Measurements from ENCODE around the gene STIL.
"Not testable (repeated sequence)": the region's sequence is repeated elsewhere in the genome, so short reads cannot be mapped to it uniquely, and the experiment has no call there.

The STIL gene

DNA sequence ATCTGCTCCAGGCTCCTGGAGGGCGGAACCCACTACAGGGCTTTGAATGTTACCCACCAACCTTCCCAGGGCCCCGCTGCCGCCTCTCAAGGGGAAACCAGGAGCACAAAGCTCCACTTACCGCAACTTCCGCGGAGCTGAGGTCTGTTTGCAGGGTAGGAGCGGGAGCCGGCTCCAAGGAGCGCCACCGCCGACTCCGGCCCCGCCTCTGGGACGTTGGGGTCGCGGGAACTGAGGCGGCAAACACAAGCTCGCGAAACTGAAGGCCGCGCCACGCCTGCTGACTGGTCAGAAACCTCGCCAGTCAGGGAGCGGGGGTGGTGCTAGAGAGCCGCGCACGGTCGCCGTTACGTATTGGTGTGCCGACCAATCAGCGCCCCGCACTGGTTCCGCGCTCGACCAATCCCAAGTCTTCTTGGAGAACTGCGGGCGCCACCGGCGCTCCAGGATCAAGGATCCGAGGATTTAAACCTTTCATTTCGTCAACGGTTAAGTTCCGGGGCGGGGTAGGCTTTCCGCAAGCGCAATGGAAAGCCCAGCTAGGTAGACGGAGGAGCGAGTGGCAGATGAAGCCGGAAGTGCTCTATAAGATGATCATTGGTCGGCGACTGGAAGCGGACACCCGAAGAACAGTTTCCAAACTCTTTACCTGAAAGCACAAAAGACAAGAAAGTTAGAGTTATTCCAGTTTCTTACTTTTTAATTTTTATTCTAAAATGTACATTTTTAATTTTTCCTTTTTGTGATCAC lies at the start of gene STIL:
Gene STIL (minus strand): TSS at position 233 of the 750 bp plus-strand sequence. CDS start 3,828 bp downstream, outside the sequence.
- DNase-seq (ENCODE audit: low read depth): peak; percentile 97
- TF ChIP-seq CTCF (IDR thresholded peaks at IDR 0.05; ENCODE audit: control insufficient read depth, insufficient read depth, low read depth, low read length, missing control alignments): no peak
- peak within 1 kb of the TSS; percentile 72 for H3K4me3 ChIP-seq (ENCODE audit: control insufficient read depth, low read depth, low read length)

- no peak for TF ChIP-seq CTCF (IDR thresholded peaks at IDR 0.05; ENCODE audit: control insufficient read depth, insufficient read depth, low read depth, low read length, missing control alignments)
- no peak overlapping the region for H3K4me3 ChIP-seq (ENCODE audit: control insufficient read depth, low read depth, low read length)
- no peak for DNase-seq (ENCODE audit: low read depth)
These were observed 48.9 kb upstream of the STIL start for GRCh38 chr1:47362828-47363227.

GRCh38 chr1:47361380-47361779 lies 47.4 kb upstream of the STIL start:
- no peak for TF ChIP-seq CTCF (IDR thresholded peaks at IDR 0.05; ENCODE audit: control insufficient read depth, insufficient read depth, low read depth, low read length, missing control alignments)
- DNase-seq (ENCODE audit: low read depth): no peak

DNA sequence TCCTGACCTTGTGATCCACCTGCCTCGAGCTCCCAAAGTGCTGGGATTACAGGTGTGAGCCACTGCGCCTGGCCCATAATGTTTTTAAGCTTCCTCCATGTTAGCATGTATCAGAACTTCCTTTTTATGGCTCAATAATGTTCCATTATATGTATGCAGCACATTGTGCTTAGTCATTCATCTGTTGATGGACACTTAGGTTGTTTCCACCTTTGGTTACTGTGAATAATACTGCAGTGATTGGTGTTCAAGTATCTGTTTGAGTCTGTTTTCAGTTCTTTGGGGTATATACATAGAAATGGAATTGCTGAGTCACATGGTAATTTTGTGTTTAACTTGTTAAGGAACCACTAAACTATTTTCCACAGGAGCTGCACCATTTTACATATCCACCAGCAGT lies 37.4 kb upstream of the STIL start:
- H3K4me3 ChIP-seq (ENCODE audit: control insufficient read depth, low read depth, low read length): no peak overlapping the region
- no peak for TF ChIP-seq CTCF (IDR thresholded peaks at IDR 0.05; ENCODE audit: control insufficient read depth, insufficient read depth, low read depth, low read length, missing control alignments)
- no peak for DNase-seq (ENCODE audit: low read depth)

More at GRCh38 chr1:47361380-47361779, 47.4 kb upstream of the STIL start:
- no peak overlapping the region for H3K4me3 ChIP-seq (ENCODE audit: control insufficient read depth, low read depth, low read length)

GRCh38 chr1:47348246-47348645 lies 34.3 kb upstream of the STIL start:
- no peak for DNase-seq (ENCODE audit: low read depth)
- no peak for TF ChIP-seq CTCF (IDR thresholded peaks at IDR 0.05; ENCODE audit: control insufficient read depth, insufficient read depth, low read depth, low read length, missing control alignments)
- H3K4me3 ChIP-seq (ENCODE audit: control insufficient read depth, low read depth, low read length): no peak overlapping the region

- H3K4me3 ChIP-seq (ENCODE audit: control insufficient read depth, low read depth, low read length): no peak overlapping the region
- no peak for DNase-seq (ENCODE audit: low read depth)
- no peak for TF ChIP-seq CTCF (IDR thresholded peaks at IDR 0.05; ENCODE audit: control insufficient read depth, insufficient read depth, low read depth, low read length, missing control alignments)
These were observed 33.8 kb upstream of the STIL start for GRCh38 chr1:47347735-47348134.

- not testable (repeated sequence) for H3K4me3 ChIP-seq (ENCODE audit: control insufficient read depth, low read depth, low read length); DNase-seq (ENCODE audit: low read depth)
These were observed 33.0 kb upstream of the STIL start for GRCh38 chr1:47346979-47347378.

Measured in AG09309 (cell line).